HG03060 (cell line): ENCODE data around the gene SFR1.

Experiments used
- ATAC-seq: cut with Tn5 transposase; IDR thresholded peaks from one replicate; pipeline ENCODE4 v1.9.1; 2021; ENCODE audit warnings: low read depth, moderate number of reproducible peaks; ENCODE audit not compliant: unreplicated experiment

Gene SFR1

DNA sequence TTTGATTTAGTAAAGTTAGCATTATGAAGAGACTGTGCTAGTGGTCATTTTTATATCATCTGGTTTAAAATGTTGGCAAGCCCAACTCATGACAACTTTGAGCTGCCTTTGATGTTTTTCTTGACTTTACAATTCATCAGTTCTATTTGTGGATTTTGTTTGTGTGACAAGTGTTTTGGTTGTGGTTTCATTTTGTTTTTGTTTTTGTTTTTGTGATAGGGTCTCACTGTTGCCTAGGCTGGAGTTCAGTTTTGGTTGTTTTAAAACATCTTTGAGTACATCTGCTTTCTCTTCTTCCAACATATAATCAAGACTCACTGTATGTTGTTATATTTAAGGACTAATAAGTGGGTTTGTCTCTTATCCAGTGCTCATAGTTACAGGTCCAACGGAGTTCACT lies 17.6 kb upstream of the SFR1 start:
- ATAC-seq: no peak

DNA sequence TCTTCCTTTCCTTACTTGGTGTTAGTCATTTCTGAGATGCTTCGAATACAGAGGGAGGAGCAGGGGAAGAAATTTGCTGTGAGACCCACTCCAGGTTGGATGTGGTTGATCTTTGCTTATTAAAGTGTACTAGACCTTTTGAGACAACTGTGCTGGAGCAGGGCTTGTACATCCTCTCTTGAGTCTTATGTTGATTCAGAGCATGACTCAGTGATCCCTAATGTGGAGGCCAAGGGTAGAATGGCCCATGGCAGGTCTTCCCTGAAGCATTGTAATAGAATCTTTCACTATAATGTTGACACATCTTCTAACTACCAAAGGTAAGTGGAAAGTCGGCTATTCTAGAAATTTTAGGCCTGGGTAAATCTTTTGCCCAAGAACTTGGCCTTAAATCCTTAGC lies 17.0 kb upstream of the SFR1 start:
- ATAC-seq: no peak

DNA sequence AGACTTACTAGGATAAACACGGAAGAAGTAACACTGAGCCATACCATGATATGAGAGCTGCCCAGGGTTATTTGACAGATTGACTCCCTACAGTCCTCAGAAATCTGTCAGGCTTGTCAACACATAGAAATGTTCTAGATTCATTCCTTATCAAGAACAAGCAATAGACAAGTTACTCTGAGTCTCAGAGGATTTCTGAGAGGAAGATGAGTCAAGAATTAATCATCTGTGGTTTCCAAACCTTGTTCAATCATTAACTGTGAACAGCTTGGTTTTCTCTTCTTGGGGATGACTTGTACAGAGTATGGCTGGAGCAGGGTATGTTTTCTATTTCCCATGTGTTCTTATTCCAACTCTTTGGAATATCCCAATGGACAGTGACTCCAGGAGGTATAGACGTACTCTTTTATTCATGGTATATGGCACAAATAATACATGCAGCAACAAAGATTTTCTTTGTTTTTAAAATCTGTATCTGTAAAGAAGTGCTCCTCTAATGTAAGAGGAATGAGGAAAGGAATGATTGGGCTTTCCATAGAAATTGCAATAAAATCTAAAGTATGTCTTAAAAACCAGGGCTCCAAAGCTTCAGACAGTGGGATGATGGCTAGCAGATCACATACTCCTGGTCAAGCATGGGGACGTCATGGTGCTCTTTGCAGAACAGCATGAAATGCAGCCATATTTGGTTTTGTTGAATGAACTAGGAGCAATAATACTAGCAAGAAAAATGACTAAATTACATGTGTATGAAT lies 11.9 kb upstream of the SFR1 start:
- peak; percentile 94 for ATAC-seq

DNA sequence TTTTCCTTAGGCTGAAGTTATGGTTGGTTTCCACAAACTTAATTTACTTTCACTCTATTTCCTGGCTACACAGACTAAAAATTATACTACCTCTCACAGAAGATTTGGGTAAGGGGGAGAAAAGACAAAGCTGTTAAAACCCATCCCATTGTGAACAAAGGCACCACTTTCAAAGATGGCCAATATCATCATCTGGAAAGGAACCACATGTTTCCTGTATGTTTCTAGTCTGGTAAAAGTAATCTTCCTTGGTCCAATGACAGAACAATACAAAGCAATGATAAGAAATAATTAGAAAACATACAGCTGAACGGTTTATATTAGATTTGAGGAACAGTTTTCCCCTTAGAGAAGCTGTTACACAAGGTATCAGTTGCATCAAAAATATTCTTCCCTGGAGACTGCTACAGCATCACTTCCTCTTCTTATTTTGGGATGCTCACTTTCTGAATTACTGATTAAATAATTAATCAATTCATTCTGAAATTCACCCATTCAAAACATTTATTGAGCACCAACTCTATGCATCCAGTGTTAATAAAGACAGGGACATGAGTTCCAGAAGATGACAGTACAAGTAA lies 8.5 kb upstream of the SFR1 start:
- ATAC-seq: no peak

DNA sequence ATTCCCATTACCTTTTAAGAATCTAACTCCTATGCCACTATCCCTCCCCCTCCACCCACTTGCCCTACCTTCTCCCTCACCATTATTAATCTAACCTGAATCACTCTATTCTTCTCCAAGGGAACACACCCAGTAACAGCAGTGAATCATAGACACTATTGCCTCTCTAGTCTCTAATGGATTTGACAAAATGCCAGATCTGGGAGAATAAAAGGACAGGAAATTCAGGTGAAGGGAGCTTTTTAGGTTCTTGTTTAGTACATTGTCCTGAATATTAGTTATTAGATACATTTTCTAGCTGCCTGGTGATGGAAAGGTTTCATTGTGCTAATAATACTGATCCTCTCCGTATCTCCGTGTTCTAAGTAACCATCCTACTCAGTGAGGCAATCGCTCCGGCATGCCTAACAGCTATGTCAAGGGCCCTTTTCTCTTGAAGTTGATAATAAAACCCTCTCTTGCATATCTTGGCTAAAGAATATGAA lies 4.1 kb upstream of the SFR1 start:
- ATAC-seq: no peak

DNA sequence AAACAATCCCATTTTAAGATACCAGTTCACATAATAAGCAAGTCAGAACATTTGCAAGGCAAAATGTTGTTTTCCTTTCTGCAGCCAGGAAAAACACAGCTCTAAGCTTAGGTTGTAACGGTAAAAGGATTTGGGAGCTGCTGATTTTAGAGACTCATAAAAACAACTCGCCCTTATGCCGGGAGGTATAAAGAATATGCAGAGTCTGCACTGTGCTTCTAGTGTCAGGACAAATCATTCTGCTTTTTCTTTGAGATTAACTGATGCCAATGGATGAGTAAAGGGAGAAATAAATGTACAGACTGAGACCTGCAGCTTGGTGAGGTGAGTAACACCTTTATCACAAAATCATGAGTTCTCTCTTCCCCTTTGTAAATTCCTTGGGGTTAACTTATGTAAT lies 2.0 kb upstream of the SFR1 start:
- ATAC-seq: no peak

DNA sequence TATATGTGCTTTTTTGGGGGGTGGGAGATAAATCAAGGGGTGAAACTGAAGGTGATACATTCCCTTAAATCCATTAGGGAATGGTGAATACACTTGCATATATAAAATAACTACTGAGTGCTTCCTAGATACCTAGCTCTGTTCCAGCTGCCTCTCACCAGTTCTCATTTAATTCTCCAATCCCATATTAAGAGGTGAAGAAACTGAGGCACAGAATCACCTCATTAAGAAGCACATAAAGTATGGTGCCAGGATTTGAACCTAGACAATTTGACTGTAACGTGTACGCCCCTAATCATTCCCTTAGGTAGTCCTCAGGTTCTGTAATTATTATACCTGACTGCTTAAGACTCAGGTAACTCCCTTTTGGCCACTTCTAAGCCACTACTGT lies 1.5 kb upstream of the SFR1 start:
- ATAC-seq: no peak

DNA sequence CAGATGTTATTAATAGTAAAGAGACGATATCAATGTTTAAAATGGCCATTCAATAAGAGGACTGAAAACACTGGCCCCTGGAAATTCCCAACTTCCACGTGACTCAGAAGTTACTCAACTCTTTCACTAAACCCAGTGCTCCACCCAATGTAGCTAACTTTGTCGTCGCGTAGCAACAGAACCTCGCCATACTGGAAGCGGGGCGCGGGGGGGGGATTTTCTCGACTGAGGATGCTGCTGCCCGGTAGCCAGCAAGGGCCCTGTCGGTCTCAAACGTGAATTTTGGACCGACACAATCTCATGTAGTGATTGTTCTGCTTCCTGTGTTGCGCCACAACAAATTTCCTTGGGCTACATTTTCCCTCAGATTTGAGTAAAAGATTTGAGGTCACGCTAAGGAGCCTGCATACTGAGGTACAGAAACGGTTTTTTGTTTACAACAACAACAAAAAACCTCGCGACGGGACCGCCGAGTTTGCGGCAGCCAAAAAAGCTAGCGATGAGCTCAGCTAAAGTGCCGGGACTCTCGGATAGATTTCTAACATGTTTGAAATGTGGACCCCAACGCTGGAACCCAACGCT lies 977 bp upstream of the SFR1 start:
- peak; percentile 37 for ATAC-seq

DNA sequence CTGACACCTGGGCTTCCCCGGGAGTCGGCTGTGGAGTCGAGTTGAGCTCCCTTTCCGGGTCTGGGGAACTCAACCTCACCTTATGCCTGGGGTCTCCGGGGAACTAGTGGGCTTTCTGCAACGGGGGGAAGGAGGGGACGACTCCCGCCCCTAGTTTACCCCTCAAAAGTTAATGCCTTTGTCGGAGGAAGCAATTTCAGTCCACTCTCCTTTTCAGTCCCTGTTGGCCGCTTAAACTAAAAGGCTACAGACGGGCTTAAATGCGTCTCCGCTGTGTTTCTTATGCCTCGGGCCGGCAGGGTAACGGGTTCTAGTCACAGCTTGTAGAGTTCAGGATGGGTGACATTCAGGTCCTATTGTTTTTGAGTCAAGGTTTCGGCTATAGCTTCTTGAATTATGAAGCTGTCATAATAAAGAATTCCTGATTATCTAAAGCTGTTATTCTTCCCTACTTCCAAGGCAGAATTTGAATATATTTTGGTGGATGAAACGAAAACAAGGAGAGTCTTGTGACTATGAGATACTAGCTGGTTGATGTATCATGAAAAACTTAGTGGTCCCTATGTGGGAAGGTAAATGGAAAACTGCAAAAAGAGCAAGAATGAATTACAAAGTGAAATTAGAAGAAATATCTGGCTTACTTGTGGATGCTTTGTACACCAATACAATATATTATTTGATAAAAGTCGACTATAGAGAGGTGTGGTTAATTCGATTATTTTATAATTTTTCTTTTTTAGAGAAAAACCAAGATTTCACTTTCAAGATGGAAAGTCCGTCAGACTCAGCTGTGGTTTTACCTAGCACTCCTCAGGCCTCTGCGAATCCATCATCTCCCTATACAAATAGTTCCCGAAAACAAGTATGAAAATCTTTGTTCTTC lies 495 bp downstream of the SFR1 start:
- ATAC-seq: no peak

DNA sequence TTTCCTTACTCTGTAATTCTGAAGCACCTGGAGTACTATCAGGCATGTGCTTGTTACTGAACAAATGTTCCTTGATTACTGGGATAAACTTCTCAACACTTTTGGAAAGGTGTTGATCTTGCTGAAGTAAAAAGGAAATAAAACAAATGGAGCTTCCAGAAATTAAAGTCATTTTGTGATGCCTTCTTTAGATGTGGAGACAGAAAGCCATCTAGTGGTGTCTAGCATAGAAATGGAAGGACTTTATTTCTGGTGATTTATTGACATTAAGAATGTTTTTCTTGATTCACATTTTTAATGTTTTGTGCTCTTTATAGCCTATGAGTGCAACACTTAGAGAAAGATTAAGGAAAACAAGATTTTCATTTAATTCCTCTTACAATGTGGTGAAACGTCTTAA lies 1.4 kb downstream of the SFR1 start:
- no peak for ATAC-seq

DNA sequence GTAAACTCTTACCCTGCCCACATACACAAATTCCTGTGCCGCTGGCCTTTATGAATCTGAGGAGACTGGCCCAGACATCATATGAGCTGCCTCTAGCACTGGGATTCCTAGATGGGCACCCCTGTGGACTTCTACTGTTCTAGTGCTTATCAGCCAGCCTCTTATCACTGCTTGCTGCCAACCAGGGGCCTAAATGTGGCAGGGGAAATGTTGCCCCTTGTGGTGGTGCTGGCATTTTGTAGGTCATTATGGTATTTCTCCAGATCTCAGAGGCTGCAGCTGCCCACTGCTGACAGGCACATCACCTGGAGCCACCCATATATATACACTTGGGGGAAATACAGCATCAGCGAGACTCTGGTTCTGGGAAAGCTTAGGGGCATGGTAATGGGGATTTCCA lies 5.4 kb downstream of the SFR1 start:
- no peak for ATAC-seq

DNA sequence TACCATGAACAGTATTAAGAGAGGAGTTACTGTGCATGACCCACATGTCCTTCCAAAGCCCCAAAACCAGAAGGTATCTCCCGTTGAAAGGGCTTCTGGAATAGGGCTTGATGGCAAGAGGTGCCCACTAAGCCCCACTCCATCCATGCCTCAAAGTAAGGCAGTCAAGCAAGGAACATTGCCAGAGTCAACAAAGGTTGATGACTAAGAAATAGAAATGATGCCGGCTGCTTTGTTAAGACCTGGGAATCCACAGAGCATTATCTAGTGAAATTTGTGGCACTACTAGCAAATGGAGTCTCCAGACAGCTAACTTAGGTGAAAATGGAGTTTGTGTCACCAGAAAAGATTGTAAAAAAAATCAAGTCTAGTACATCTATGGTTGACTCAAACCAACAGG lies 6.2 kb downstream of the SFR1 start:
- ATAC-seq: no peak

DNA sequence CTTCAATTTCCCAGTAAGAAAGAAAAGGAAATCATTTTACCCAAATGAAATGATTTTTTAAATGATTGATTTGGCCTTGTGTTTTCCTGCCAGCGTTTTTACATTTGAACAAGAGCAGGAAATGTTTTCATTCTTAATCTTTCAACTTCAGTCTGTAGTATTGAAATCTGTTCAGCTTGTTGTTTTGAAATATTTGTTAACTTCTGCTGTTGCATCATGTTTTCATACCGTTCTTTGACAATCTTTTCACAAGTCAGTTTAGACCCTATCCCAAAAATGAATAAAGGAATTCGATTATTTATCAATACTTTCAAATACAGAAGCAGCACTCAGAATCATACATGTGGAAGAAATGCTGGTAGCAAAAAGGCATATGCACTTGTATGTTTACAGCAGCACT lies 8.1 kb downstream of the SFR1 start:
- ATAC-seq: no peak

DNA sequence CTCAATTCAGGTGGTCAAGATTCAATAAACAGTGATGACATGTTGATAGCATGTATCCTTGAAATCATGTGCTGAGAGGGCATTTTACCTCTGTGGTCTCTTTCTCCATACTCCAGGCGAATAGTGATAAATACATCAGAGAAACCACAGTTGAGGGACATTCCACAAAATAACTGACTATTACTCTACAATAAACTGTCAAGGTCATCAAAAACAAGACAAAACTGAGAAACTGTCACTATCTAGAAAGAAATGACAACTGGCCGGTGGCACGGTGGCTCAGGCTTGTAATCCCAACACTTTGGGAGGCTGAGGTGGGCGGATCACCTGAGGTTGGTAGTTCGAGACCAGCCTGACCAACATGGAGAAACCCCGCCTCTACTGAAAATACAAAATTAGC lies 16.2 kb downstream of the SFR1 start:
- ATAC-seq: no peak

DNA sequence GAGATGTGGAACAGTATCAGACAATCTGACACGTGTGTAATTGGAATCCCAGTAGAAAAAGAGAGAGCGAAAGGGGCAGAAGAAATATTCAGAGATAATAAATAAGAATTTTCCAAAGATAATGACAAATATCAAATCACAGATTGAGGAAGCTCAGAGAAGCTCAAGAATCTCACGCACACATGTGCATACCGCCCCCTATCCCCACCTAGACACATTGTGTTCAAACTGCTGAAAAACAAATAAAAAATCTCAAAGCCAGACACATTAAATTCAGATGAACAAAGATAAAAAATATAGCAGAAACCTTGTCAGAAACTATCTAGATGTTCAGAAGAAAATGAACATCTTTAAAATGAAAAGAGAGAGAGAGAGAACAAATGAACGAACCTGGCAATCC lies 17.2 kb downstream of the SFR1 start:
- no peak for ATAC-seq

DNA sequence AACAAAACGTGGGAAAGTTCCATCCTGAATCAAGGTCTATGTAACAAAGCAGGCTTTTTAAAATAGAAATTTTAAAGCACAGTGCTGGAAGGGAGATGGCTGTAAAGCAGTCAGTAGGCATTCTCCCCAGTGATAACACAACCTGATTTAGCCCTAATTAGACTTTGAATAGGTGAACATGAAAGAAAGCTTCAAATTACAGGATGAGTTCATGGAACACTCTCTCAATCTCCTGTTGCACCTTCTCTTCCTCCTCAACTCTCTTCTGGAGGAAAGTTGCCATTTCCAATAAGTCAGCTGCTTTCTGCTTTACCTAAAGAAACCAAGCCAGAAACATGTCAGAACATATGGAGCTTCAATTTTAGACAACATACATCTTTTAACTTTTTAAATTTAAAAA lies 20.1 kb downstream of the SFR1 start:
- ATAC-seq: no peak

DNA sequence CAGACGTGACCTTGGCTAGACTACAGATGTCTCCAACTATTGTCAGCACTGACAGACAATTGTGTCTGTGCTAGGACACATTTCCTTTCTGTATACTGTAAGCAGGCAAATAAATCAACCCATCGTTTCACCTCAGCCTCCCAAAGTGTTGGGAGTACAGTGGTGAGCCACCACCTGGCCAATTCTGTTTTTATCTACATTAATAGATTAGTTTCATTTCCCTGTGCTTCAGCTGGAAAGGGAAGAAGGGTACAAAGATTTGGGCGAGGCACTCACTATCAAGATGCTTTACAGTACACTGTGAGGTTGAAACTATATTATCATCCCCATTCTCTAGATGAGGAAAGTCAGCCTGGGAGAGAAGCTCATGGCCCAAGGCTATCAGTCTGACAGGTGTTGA lies 21.9 kb downstream of the SFR1 start:
- no peak for ATAC-seq

DNA sequence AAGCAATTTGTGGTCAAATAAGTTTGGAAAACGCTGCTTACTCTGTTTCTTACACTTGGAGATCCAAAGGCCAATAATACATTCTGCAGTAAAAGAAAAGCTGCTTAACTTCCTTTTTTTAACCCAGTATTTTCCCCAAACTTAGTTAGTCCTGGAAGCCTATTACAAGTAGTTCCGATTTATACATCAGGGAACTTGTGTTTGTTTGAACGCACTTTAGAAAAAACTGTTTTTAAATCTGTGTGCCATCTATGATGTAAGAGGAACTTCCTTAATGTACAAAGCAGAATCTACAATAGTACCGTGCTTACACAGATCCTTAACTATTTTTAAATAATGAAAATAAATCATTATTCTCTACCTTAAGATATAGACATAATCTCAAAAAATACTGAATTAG lies 23.0 kb downstream of the SFR1 start:
- no peak for ATAC-seq

DNA sequence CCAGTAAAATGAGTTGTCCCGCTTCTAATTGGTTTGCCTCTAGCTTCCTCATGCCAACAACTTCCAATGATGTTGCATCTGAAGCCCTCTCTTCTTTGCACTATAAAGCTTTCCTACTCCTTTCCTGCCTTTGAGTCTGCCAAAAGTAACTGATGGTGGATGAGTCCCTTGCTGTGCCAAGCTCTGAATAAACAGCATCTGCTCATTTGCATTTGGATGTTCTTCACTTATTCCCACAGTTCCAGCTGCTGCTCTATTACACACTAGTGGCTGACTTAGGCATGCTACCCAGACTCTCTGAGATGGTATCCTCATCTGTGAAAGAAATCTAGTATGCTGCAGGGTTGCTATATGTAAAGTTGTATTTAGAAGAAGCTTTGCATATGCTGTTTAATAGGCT lies 24.9 kb downstream of the SFR1 start:
- ATAC-seq: no peak

DNA sequence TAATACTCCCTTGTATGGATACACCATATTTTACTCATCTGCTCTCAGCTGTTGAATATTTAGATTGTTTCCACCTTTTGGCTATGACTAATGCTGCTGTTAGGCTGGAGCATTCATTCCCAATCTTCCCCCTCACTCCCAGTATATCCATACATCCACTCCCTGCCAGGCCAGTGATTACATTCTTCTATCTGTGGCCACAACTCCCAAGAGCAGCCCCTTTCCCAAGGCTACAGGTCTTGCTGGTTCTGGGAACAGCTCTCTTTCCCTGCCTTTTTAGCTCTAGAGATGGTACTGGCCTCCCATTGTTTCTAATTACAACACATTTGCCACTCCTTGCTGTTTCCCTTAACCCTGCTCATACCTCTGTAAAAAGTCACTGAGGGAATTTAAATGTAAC lies 28.2 kb downstream of the SFR1 start:
- ATAC-seq: no peak

DNA sequence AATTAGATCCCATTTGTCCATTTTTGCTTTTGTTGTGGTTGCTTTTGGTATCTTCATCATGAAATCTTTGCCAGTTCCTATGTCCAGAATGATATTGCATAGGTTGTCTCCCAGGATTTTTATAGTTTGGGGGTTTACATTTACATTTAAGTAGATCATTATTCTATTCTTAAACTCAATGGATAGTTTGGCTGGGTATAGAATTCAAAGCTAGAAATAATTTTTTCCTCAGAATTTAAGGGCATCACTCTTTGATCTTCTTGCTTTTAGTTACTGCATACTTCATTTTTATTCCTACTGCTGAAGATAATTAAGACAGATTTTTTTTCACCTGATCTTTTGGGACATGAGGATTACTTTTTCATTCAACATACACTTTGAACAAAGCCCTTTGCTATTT lies 29.8 kb downstream of the SFR1 start:
- ATAC-seq: no peak
